ENCODE data around the gene KCNN2.

KCNN2 gene

GRCh38 chr5:114360816-114361723, 800 bp upstream of the KCNN2 start:
- DNase-seq: peak; percentile 19
- in situ Hi-C loops (cut with HindIII; ENCODE audit: low pct_ligation_motif_present, low pct_unique_long_range_greater_than_20kb, low sequenced_read_pairs): no loop called here

DNA sequence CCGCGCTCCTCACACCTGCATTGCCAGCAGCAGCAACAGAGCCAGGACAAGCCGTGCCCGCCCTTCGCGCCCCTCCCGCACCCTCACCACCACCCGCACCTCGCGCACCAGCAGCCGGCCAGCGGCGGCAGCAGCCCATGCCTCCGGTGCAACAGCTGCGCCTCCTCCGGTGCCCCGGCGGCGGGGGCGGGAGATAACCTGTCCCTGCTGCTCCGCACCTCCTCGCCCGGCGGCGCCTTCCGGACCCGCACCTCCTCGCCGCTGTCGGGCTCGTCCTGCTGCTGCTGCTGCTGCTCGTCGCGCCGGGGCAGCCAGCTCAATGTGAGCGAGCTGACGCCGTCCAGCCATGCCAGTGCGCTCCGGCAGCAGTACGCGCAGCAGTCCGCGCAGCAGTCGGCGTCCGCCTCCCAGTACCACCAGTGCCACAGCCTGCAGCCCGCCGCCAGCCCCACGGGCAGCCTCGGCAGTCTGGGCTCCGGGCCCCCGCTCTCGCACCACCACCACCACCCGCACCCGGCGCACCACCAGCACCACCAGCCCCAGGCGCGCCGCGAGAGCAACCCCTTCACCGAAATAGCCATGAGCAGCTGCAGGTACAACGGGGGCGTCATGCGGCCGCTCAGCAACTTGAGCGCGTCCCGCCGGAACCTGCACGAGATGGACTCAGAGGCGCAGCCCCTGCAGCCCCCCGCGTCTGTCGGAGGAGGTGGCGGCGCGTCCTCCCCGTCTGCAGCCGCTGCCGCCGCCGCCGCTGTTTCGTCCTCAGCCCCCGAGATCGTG, 517 bp downstream of the KCNN2 start:
- in situ Hi-C loops (cut with HindIII; ENCODE audit: low pct_ligation_motif_present, low pct_unique_long_range_greater_than_20kb, low sequenced_read_pairs): no loop called here
- DNase-seq: no peak

DNA sequence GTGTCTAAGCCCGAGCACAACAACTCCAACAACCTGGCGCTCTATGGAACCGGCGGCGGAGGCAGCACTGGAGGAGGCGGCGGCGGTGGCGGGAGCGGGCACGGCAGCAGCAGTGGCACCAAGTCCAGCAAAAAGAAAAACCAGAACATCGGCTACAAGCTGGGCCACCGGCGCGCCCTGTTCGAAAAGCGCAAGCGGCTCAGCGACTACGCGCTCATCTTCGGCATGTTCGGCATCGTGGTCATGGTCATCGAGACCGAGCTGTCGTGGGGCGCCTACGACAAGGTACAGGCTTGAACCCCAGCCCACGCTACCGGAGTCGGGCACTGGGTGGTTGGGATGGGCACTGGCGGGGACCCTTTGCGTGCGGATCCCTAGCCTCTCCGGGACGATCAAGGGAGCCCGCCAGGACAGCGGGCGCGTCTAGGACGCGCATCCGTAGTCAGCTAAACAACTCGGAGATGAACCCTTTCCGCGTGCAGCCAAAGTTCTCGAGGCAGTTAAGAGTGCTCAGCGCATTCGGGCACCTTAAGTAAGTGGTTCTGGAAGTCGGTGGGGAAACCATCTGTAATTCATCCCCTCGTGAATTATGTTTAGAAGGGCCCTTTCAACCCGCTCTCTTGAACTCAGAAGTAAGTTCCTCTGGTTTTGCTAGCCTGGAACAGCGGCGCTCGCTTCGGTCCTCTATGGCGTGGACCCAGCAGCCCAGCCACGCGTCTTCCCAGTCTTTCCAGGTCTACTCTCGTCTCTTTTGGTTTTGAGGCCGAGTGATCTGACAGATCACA, 1.3 kb downstream of the KCNN2 start:
- in situ Hi-C loops (cut with HindIII; ENCODE audit: low pct_ligation_motif_present, low pct_unique_long_range_greater_than_20kb, low sequenced_read_pairs): no loop called here
- DNase-seq: no peak

DNA sequence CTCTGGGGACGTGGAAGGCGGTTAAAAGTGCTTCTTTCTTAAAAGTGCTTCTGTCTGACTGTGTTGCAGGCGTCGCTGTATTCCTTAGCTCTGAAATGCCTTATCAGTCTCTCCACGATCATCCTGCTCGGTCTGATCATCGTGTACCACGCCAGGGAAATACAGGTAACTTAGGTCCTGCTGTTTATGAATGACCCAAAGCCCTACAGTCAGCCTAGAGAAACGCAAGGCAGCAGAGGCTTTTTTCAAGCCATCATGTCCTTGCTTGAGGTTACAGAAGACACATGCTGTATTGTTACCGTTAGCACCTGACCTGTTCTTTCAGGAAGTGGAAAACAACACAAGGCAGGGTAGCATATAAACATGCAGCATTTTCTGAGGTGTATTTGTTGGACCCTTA, 2.0 kb downstream of the KCNN2 start:
- no peak for DNase-seq
- in situ Hi-C loops (cut with HindIII; ENCODE audit: low pct_ligation_motif_present, low pct_unique_long_range_greater_than_20kb, low sequenced_read_pairs): no loop called here

- in situ Hi-C loops (cut with HindIII; ENCODE audit: low pct_ligation_motif_present, low pct_unique_long_range_greater_than_20kb, low sequenced_read_pairs): no loop called here
- no peak for DNase-seq
Measured at GRCh38 chr5:114367029-114367428, 5.2 kb downstream of the KCNN2 start.

DNA sequence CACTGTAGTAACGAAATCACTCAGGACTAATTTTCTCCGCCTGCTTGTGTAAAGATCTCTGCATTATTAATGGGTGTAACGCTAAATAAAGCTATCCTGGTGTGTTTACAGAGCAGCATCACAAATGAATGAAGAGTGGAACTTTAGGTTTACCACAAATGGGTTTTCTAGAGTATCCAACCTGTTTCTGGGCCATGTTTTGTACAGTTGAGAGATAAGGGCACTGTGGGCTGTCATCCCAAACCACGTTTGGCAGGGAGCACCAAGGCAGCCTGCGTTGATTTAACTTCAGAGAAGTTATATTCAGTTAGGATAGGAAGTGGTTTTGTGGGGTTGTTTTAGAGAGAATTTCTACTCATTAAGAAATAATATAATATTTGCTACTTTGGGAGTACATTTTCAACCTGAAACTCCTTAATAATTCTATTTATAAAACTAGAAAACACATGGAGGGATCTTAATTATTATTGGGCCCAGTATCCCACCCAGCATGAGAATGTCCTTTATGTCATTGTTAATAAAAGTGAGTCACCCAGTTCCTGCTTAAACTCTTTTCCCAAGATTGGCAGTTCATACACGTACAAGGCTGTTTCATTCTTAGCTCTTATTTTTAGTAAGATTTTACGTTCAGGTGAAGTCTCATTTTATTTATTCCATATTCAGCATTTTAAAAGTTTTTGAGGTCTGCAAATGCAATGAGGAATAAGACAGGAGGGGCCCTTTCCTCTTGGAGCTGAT, 8.0 kb downstream of the KCNN2 start:
- in situ Hi-C loops (cut with HindIII; ENCODE audit: low pct_ligation_motif_present, low pct_unique_long_range_greater_than_20kb, low sequenced_read_pairs): no loop called here
- no peak for DNase-seq

DNA sequence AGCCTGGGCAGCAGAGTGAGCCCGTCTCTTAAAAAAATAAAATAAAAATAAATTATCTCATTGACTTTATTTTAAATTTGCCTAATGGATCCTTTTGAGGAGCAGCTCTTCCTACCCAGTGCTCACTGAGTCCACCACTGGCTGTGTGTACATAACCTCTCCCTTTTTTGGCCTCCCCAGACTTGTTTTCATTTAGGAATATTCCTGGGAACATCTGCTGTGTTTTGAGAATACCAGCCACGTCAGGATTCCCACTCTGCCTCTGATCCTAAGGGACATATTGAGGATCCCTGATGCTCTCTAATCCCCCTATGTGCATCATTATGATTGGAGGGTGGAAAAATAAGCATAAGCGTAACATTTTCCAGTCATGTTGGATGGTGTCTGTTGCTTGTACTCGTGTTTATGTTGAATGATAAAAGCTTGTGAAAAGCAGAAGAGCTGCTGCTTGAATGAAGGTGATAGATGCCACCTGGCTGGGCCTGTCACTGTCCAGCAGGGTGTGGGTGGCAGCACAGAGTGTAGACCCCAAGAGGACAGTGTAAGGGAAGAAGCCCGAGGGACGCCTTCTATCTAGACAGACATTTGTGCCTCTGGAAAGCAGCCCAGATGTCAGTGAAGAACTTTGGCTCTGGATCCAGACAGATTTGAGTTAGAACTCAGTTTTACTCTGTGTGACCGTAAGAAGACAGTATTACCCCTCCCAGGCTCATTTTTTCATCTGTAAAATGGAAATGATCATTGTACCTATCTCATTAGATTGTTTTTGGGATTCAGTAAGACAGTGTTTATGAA, 15.4 kb downstream of the KCNN2 start:
- in situ Hi-C loops (cut with HindIII; ENCODE audit: low pct_ligation_motif_present, low pct_unique_long_range_greater_than_20kb, low sequenced_read_pairs): no loop called here

DNA sequence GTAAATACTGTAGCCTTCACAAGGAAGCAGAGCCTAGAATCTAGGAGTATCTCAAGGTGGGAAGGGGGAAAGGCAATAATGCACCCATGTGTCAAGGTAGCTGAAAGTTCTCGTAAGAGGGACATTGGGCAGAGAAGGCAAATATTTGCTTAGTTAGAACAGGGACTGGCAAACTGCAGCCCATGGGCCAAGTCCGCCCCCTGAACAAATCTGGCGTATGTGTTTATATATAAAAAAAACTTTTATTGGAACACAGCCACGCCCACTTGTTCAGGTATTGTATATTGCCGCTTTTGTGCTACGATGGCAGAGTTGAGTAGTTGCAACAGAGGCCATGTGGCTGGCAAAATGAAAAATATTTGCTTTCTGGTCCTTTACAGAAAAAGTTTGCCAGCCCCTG, 16.1 kb downstream of the KCNN2 start:
- no peak for DNase-seq
- in situ Hi-C loops (cut with HindIII; ENCODE audit: low pct_ligation_motif_present, low pct_unique_long_range_greater_than_20kb, low sequenced_read_pairs): no loop called here

More for the DNA sequence above, 15.4 kb downstream of the KCNN2 start:
- no peak for DNase-seq

- in situ Hi-C loops (cut with HindIII; ENCODE audit: low pct_ligation_motif_present, low pct_unique_long_range_greater_than_20kb, low sequenced_read_pairs): no loop called here
- no peak for DNase-seq
Measured at GRCh38 chr5:114380721-114381120, 18.9 kb downstream of the KCNN2 start.

GRCh38 chr5:114387433-114387832, 25.6 kb downstream of the KCNN2 start:
- in situ Hi-C loops (cut with HindIII; ENCODE audit: low pct_ligation_motif_present, low pct_unique_long_range_greater_than_20kb, low sequenced_read_pairs): no loop called here
- DNase-seq: no peak

- no peak for DNase-seq
- in situ Hi-C loops (cut with HindIII; ENCODE audit: low pct_ligation_motif_present, low pct_unique_long_range_greater_than_20kb, low sequenced_read_pairs): no loop called here
Measured at GRCh38 chr5:114390431-114390830, 28.6 kb downstream of the KCNN2 start.

- in situ Hi-C loops (cut with HindIII; ENCODE audit: low pct_ligation_motif_present, low pct_unique_long_range_greater_than_20kb, low sequenced_read_pairs): no loop called here
Measured at GRCh38 chr5:114391321-114391720, 29.5 kb downstream of the KCNN2 start.

DNA sequence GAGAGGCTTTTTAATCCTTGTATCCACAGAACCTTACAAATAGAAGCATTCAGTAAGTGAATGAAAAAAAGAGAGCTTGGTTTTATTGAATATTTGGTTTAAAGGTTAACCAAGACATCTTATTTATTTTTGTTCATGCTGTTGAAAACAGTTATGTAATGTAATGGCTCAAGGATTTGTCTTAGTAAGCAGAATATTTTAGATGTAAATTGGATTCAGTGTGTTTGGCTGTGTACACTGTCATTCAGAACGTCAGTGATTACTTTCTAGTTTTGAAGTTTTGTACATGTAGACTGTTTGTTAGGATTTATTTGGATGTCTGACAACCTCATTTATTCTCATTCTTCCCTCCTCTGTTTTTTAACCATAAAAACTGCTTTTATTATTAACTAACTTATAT, 31.3 kb downstream of the KCNN2 start:
- no peak for DNase-seq
- in situ Hi-C loops (cut with HindIII; ENCODE audit: low pct_ligation_motif_present, low pct_unique_long_range_greater_than_20kb, low sequenced_read_pairs): no loop called here

More at GRCh38 chr5:114391321-114391720, 29.5 kb downstream of the KCNN2 start:
- no peak for DNase-seq

- DNase-seq: no peak
- in situ Hi-C loops (cut with HindIII; ENCODE audit: low pct_ligation_motif_present, low pct_unique_long_range_greater_than_20kb, low sequenced_read_pairs): no loop called here
Measured at GRCh38 chr5:114402206-114402605, 40.3 kb downstream of the KCNN2 start.

DNA sequence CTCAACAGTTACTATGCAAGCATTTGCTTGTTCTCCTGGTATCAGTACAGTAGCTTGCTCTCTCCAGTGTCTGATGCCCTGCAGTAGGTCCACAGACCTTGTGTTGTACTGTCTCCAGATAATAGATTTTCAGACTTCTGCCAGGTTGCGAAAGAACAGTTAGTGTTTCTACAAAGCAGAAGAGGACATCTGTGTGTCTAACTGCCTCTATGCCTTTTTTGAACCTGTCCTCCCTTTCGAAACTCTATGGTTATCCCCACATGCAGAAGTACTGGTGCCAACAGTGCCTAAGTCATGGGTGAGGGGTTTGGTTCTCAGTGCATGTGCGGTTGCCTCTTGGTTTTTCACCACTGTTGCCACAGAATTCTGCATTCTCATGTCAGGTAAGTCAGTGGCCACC, 45.9 kb downstream of the KCNN2 start:
- DNase-seq: no peak
- in situ Hi-C loops (cut with HindIII; ENCODE audit: low pct_ligation_motif_present, low pct_unique_long_range_greater_than_20kb, low sequenced_read_pairs): no loop called here

GRCh38 chr5:114408847-114409246, 47.0 kb downstream of the KCNN2 start:
- DNase-seq: no peak
- in situ Hi-C loops (cut with HindIII; ENCODE audit: low pct_ligation_motif_present, low pct_unique_long_range_greater_than_20kb, low sequenced_read_pairs): no loop called here

GRCh38 chr5:114411380-114411931, 49.6 kb downstream of the KCNN2 start:
- DNase-seq: no peak
- in situ Hi-C loops (cut with HindIII; ENCODE audit: low pct_ligation_motif_present, low pct_unique_long_range_greater_than_20kb, low sequenced_read_pairs): no loop called here

Data from ACHN (cell line).